ENCODE data around the gene MYEOV.

GRCh38 chr11:69274531-69275016, 19.4 kb upstream of the MYEOV start:
- TF ChIP-seq CTCF (conservative IDR thresholded peaks at IDR 0.05; ENCODE audit: low read depth in 2 of 2): no peak
- no peak for TF ChIP-seq EZH2 (IDR thresholded peaks at IDR 0.05; ENCODE audit: low read depth, unreplicated experiment)
- TF ChIP-seq POLR2AphosphoS5 (IDR thresholded peaks at IDR 0.05; ENCODE audit: low read depth): no peak
- TF ChIP-seq REST (IDR thresholded peaks at IDR 0.05; ENCODE audit: unreplicated experiment): no peak
- no peak for TF ChIP-seq EZH2phosphoT487 (IDR thresholded peaks at IDR 0.05; ENCODE audit: unreplicated experiment)
- TF ChIP-seq JUNB (IDR thresholded peaks at IDR 0.05; ENCODE audit: unreplicated experiment): no peak
- TF ChIP-seq CREB1 (CRISPR knock-in tag; IDR thresholded peaks at IDR 0.05; ENCODE audit: low read depth): no peak
- no peak for TF ChIP-seq ZNF462 (CRISPR knock-in tag; IDR thresholded peaks at IDR 0.05)
